ENCODE data around the gene SDC1.

GRCh38 chr2:20231159-20231558, 6.2 kb upstream of the SDC1 start:
- TF ChIP-seq POLR2AphosphoS5 (IDR thresholded peaks at IDR 0.05; ENCODE audit: borderline replicate concordance, low read depth, low read length): no peak
- TF ChIP-seq EZH2 (IDR thresholded peaks at IDR 0.05): no peak
- no peak for TF ChIP-seq FOXP2 (optimal IDR thresholded peaks at IDR 0.05; ENCODE audit: control extremely low read depth, extremely low read length, insufficient read depth)

Data from SK-N-MC (cell line).